ENCODE results near the gene NATD1.

The NATD1 gene, protein sequence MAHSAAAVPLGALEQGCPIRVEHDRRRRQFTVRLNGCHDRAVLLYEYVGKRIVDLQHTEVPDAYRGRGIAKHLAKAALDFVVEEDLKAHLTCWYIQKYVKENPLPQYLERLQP

DNA sequence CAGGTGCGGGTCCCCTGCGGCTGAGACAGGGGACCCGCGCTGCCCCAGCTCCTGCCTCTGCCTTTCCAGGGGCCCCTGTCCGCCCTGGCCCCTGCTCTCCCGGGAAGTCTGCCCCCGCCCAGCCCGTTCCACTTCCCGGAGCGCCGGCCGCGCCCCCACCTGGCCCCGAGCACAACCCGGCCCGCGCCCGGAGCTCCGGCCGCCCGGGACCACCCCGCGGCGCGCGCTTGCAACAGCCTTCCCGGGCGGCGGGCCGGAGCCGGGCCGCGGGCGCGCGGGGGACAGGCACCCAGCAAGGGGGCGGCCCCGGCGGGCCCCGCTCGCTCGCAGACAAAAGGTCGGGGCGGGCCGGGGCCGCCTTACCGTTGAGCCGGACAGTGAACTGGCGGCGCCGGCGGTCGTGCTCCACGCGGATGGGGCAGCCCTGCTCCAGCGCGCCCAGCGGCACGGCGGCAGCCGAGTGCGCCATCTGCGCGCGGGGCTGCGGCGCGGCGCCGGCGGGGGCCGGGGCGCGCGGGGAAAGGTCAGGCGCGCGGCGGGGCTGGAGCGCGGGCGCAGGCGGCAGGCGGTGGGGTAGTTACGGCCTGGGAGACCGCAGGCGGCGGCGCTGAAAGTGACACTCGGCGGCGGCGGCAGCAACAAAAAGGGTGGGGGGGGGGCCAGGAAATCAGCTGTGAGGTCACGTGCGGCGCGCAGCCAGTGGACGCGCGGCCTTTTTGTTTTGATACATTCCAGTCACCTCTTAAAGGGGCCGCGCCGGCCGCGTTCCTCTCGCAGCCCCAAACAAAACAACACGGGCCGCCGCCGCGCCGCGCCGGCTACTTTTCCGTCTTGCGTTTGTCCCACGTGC lies at the start of gene NATD1:
TSS of gene NATD1 (minus strand) at position 615 of the 850 bp plus-strand sequence. CDS start at position 469, 146 bp downstream.
- DNase-seq (ENCODE audit: low spot score) = peak; percentile 88

GRCh38 chr17:21301593-21302550 lies 48.7 kb upstream of the NATD1 start:
- no peak for DNase-seq (ENCODE audit: low spot score)

DNA sequence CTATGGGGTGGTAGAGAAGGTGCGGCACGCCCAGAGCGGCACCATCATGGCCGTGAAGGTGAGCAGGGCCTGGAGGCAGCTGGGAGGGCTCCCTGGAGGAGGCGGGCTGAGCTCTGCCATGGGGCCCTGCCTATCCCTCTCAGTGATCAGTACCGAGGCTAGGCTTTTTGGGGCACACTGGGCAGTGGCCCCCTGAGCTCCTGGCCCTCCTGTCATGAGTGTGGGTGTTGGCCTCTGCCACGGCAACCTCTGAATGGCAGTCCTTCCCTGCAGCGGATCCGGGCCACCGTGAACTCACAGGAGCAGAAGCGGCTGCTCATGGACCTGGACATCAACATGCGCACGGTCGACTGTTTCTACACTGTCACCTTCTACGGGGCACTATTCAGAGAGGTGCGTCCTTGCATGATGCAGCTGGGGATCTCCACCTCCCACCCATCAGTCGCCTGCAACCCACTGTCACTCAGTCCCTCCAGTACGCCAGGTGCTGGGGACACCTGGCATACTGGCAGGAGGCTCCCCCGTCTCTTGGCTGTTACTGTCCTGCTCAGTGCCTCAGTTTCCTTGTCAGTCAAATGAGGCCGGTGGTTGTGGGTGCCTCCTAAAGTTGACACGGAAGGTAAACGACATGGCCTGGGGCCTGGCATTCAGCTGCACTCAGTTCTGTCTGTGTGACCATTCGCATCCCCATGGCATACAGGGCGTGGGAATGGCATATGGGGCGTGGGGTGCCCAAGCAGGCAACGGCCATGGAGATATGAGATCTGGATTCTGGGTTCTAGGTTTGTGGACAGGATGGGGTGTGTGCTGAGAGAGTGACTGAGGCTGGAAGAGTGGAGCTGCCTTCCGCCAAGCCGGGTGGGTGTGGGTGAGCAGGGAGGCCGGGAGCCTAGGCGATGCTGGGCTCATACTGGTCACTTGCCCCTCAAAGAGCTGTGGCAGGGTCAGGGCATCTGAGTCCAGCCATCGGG lies 47.7 kb upstream of the NATD1 start:
- DNase-seq (ENCODE audit: low spot score) = no peak

GRCh38 chr17:21299981-21300600 lies 46.9 kb upstream of the NATD1 start:
- no peak for DNase-seq (ENCODE audit: low spot score)

DNA sequence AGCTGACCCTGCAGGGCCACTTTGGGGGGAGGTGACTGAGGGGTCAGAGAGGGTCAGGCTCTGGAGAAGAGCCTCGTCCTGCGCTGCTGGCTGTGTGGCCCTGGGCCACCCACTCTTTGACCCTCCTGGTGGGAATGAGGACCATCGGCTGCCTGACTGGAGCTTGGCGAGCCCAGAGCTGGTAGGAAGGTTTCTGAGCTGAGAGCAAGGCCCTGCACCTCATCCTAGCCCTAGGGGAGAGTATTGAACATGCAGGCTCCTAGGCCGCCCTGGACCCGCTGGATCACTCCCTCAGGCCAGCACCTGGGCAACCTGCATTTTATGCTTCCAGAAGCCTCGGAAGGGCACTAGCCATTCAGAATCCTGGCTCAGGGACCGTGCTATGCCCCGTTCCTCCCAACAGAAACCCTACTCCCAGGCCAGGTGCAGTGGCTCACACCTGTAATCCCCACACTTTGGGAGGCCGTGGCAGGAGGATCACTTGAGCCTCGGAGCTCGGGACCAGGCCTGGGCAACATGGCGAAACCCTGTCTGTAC lies 45.8 kb upstream of the NATD1 start:
- DNase-seq (ENCODE audit: low spot score) = no peak

DNA sequence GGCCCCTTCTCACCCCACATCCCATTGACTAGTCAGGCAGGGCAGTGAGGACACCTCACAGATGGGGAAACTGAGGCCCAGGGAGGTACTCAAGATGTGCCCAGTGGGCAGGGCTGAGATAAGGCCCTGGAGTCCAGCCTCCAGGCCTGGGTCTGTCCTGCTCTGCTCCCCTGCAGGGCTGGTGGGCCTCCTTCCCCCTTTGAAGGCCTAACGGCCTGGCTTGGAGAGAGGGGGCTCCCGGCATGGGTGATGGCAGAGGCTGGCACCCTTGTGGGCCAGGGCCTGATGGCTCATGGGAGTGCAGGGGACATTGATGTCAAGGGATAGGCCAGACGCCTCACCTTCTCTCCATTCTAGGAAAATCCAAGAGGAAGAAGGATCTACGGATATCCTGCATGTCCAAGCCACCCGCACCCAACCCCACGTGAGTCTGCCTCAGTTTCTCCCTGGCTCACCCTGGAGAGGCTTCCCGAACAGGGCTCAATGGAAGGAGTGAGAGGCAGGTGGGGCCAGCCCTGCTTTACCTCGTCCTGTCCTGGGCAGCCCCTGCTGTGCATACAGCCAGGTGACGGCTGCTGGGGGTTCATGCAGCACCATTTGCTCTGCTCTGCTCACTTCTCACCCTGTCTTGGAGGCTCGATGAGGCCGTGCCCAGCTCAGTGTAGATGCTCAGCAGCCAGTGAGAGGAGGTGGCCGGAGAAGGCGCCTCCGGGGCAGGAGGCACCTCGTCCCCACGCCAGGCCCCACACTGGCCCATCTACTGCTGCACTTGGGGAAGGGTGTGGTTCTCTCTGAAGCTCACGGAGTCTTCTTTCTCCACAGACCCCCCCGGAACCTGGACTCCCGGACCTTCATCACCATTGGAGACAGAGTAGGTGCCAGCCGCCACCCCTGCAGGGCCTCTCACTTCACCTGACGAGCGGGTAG lies 45.1 kb upstream of the NATD1 start:
- no peak for DNase-seq (ENCODE audit: low spot score)

DNA sequence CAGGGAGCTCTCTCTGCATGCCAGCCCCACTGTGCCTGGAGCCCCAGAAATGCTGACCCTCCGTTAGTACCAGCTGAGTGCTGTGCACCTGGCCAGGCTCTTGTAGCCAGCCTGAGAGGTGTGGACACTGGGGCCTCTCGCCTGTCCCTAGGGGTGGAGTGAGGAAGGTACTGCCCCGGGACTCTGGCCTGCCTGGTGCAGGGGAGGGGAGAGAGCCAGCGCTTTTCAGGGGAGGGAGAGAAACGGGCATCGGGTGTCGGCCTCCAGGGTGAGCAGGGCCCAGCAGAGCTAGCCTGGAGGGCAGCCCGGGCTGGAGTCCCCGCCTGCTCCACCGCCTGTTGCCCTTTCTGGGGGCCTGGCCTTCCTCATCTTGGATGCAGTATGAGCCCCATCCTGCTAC lies 44.4 kb upstream of the NATD1 start:
- DNase-seq (ENCODE audit: low spot score) = no peak

DNA sequence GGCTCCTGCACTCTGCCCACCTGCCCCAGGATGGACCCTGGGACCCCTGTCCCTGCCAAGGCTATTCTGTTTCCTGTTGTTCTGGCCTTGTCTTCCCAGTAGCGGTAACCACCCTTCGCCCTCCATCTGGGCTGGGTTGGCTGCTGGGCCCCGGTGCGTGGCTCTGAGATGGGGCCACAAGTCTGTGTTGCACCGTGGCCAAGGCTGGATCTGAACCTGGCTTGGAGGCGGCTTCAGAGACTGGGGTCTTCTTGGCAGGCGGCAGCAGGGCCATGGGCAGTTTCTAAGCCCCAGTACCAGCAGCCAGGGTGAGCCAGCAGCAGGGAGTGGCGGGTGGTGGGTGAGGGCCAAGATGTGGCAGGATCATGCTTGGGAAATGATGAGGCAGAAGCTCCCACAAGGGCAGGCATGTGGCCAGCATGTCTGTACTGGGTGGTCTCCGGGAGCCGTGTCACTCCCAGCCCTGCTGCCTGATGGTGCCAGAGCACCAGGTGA lies 43.9 kb upstream of the NATD1 start:
- no peak for DNase-seq (ENCODE audit: low spot score)

GRCh38 chr17:21296097-21297025 lies 43.2 kb upstream of the NATD1 start:
- peak; percentile 51 for DNase-seq (ENCODE audit: low spot score)

GRCh38 chr17:21295036-21295952 lies 42.1 kb upstream of the NATD1 start:
- no peak for DNase-seq (ENCODE audit: low spot score)

DNA sequence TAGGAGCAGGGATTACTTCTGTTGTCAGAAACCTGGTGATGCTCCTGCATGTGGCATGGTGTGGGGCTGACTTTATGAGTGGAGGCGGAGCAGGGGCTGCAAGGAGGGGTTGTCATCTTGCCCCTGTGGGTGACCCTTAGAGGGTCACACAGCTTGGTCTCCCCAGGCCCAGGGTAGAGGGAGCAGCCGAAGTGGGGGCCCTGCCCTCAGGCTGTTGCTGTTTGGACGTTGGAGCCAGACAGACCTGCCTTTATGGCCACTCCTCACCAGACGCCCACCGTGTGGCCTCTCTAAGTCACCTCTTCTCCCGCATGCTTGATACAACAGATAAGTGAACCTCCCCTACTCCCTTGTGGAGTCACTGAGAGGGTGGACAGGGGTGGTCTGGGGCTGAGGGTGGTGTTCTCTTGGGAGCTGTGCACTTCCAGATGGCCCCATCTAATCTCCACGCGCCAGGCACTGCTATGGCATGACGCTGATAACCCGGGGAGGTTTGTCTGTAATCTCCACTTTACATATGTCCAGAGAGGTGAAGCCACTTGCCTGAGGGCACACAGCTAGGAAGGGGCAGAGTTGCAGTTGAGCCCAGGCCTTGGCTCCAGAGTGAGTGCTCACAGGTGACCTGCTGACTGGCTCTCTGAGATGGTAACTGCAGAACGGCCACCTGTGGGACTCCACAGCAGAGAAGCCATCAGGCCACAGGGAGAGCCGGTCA lies 41.3 kb upstream of the NATD1 start:
- DNase-seq (ENCODE audit: low spot score) = no peak

GRCh38 chr17:21293831-21294210 lies 40.6 kb upstream of the NATD1 start:
- DNase-seq (ENCODE audit: low spot score) = no peak

DNA sequence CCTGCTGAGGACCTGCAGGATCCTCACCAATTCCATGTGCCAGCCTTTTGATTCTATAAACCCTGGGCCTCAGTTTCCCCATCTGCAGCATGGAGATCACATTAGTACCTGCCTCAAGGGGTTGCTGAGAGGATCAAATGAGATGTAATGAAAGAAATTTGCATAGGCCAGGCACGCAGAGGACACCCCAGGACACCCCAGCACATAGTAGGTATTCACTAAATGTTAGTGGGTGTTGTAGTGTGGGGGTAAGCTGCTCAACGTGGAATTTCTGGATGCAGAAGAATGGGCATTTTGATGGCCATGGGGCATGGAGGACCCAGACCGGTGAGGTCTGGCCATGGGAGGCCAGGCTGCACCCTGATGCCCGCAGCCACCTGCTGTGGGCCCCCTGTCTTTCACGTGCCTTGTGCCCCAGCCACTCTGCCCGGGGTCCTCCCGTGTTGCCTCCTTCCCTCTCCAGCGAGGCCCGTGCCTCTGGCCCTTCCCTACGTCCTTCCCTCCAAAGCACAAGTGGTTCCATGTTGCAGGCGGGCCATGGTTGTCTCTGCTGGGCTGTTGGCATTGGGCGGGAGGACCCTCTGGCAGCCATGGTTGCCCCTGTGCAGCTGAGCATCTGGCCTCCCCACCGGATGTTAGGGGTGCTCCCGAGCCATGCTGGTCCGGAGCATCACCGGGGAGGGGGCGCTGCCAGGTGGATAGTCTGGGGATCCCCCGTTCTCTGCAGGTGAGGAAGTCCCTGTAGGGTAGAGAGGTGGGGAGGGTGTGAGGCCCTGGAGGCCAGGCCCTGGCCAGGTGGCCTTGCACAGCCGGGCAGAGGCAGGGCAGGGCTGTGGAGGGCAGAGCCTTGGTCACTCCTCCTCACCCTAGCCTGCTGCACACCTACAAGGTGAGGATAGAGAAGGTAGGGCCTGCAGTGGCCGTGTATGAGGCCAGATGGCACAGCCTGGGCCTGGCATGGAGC lies 39.9 kb upstream of the NATD1 start:
- DNase-seq (ENCODE audit: low spot score) = no peak

- DNase-seq (ENCODE audit: low spot score) = no peak
Measured at GRCh38 chr17:21291862-21292261, 38.7 kb upstream of the NATD1 start.

DNA sequence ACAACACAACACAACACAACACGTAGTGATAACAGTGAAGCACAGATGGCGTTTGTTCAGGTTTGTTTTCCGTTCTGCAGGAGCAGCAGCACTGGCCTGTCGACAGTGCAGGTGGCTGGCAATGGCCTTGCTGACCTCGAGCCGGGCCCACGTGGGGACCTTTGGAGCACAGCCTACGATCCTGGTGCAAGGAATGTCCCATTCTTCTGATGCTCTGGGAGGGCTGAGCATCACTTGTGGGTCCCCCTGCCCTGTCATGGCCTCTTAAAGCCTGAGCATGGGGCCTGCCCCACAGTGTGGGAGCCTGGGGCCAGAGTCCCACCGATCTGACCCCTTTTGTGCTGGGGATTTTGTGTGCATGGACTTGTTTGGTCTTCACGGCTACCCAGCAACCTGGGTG lies 38.1 kb upstream of the NATD1 start:
- DNase-seq (ENCODE audit: low spot score) = no peak

Data from Ammon's horn (tissue), 1 donor.